Hepatocyte (in vitro differentiated cells): ENCODE data around the gene CASQ1. TPM values are rescaled to one million over a fixed set of nuclear protein-coding genes. Genes with fewer than 3 reads are reported as not detected.

Source experiments
- DNase-seq: peaks from one replicate; pipeline ENCODE4 v3.0.0-alpha.2; 2016; ENCODE audit warnings: low spot score
- H2AFZ ChIP-seq: fragments of 200-600 bp; sonication (generic); 2 replicates; pipeline ENCODE4 v1.6.0; 2016; ENCODE audit warnings: antibody characterized with exemption, mild to moderate bottlenecking
- H3K27ac ChIP-seq: fragments of 200-600 bp; sonication (generic); 2 replicates; pipeline ENCODE4 v1.5.1; 2016; ENCODE audit warnings: mild to moderate bottlenecking
- H3K27me3 ChIP-seq: fragments of 200-600 bp; sonication (generic); 2 replicates; pipeline ENCODE4 v1.6.1; 2016
- H3K36me3 ChIP-seq: fragments of 200-600 bp; sonication (generic); replicated peaks from 2 replicates; pipeline ENCODE4 v1.5.1; 2016; ENCODE audit warnings: low read depth; ENCODE audit not compliant: insufficient read depth
- H3K4me1 ChIP-seq: fragments of 200-600 bp; sonication (generic); 2 replicates; pipeline ENCODE4 v1.5.1; 2016; ENCODE audit warnings: mild to moderate bottlenecking, moderate library complexity; ENCODE audit not compliant: insufficient read depth
- H3K4me2 ChIP-seq: fragments of 200-600 bp; sonication (generic); 2 replicates; pipeline ENCODE4 v1.6.0; 2016
- H3K4me3 ChIP-seq: fragments of 200-600 bp; sonication (generic); 2 replicates; pipeline ENCODE4 v1.5.1; 2016; ENCODE audit warnings: mild to moderate bottlenecking
- H3K79me2 ChIP-seq: fragments of 200-600 bp; sonication (generic); 2 replicates; pipeline ENCODE4 v1.6.0; 2017; ENCODE audit warnings: mild to moderate bottlenecking
- H3K9me2 ChIP-seq: fragments of 200-600 bp; sonication (generic); replicated peaks from 2 replicates; pipeline ENCODE4 v1.6.0; 2017; ENCODE audit warnings: mild to moderate bottlenecking; ENCODE audit not compliant: insufficient read depth
- H3K9me3 ChIP-seq: fragments of 200-600 bp; sonication (generic); 2 replicates; pipeline ENCODE4 v1.5.1; 2016; ENCODE audit warnings: low read depth, mild to moderate bottlenecking
- H4K20me1 ChIP-seq: fragments of 200-600 bp; sonication (generic); 2 replicates; pipeline ENCODE4 v1.6.0; 2016; ENCODE audit warnings: mild to moderate bottlenecking; ENCODE audit not compliant: insufficient read depth, poor library complexity, severe bottlenecking
- EZH2 ChIP-seq: fragments of 200-600 bp; sonication (generic); IDR thresholded peaks from 2 replicates; pipeline ENCODE4 v1.6.1; 2016; ENCODE audit warnings: antibody characterized with exemption, mild to moderate bottlenecking, borderline replicate concordance
- EZH2phosphoT487 ChIP-seq: fragments of 200-600 bp; sonication (generic); IDR thresholded peaks from one replicate; pipeline ENCODE4 v1.6.1; 2018; ENCODE audit warnings: antibody characterized with exemption, mild to moderate bottlenecking, low read depth, moderate library complexity; ENCODE audit not compliant: unreplicated experiment, severe bottlenecking
- WGBS: methylation state at CpG from one replicate; pipeline ENCODE4 v1.1.6; 2016; ENCODE audit warnings: low lambda C conversion rate; ENCODE audit errors: missing lambda C conversion rate; 5-methylcytosine and 5-hydroxymethylcytosine counted together
- polyA plus RNA-seq: library from polyadenylated mRNA; unstranded; fragments of >200 nt; fragmentation: Nextera tagmentation; extraction: Ambion mirVana; gene quantifications from 2 replicates; pipeline ENCODE4 v1.2.1, GENCODE V29; 2016
- total RNA-seq: library from RNA; depleted of rRNA; stranded (reverse); fragments of >200 nt; gene quantifications from 2 replicates; pipeline ENCODE4 v1.2.3, GENCODE V29; 2014
- TF ChIP-seq, protein P1 (sequence below): fragments of 200-600 bp; sonication (generic); IDR thresholded peaks from 2 replicates; pipeline ENCODE4 v1.5.1; 2016; ENCODE audit warnings: antibody characterized with exemption, mild to moderate bottlenecking; ENCODE audit not compliant: poor library complexity

Gene CASQ1
- total and polyA plus RNA-seq, 2 experiments from 2014 or later, result 0.51 TPM; not detected in 1

DNA sequence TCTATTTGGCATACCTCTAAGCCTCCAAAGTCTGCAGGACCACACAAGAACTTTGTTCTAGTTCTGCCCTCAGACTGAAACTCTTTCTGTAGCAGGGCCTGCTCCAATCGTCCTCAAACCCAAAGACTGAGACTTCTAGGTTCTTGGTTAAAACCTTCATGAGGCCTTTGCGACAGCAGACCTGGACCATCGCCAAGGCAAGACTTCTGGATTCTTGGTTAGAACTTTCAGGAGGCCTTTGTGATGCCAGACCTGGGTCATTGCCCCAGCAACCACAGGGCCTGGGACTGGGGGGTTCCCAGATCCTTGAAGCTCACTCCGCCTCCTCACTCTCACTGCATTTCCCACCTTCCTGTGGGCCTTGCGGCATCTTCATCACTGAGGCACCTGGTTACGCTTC is 39.1 kb upstream of the CASQ1 start, which contains the start of gene ATP1A4:
ATP1A4 (plus strand) TSS at position 301 of the 400 bp plus-strand sequence. CDS start 438 bp downstream, outside the sequence.
- H3K79me2 ChIP-seq, result no peaks in the 10 kb centered on the region
- no peak within 1 kb of the TSS for H3K4me2 ChIP-seq
- H3K9me2 ChIP-seq, result no peaks in the 10 kb centered on the region
- no peak for TF ChIP-seq EZH2phosphoT487
- TF ChIP-seq, protein P1, sequence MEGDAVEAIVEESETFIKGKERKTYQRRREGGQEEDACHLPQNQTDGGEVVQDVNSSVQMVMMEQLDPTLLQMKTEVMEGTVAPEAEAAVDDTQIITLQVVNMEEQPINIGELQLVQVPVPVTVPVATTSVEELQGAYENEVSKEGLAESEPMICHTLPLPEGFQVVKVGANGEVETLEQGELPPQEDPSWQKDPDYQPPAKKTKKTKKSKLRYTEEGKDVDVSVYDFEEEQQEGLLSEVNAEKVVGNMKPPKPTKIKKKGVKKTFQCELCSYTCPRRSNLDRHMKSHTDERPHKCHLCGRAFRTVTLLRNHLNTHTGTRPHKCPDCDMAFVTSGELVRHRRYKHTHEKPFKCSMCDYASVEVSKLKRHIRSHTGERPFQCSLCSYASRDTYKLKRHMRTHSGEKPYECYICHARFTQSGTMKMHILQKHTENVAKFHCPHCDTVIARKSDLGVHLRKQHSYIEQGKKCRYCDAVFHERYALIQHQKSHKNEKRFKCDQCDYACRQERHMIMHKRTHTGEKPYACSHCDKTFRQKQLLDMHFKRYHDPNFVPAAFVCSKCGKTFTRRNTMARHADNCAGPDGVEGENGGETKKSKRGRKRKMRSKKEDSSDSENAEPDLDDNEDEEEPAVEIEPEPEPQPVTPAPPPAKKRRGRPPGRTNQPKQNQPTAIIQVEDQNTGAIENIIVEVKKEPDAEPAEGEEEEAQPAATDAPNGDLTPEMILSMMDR, result no peak
- no peak for TF ChIP-seq EZH2
- no peak for DNase-seq
- WGBS, result 86% methylated on average over 6 of the region's 6 CpGs
- H3K4me1 ChIP-seq, result no peaks in the 10 kb centered on the region
- no peak within 1 kb of the TSS for H3K27ac ChIP-seq
- no peak within 1 kb of the TSS for H3K4me3 ChIP-seq
- H4K20me1 ChIP-seq, result no peaks in the 10 kb centered on the region
- H3K36me3 ChIP-seq, result no peaks in the 10 kb centered on the region
- no peaks in the 10 kb centered on the region for H3K27me3 ChIP-seq
- H2AFZ ChIP-seq, result no peak within 1 kb of the TSS
- H3K9me3 ChIP-seq, result no peaks in the 10 kb centered on the region

GRCh38 chr1:160154790-160155189 is 35.6 kb upstream of the CASQ1 start:
- no peak overlapping the region for H3K4me2 ChIP-seq
- H3K27me3 ChIP-seq, result no peaks in the 10 kb centered on the region
- H3K9me3 ChIP-seq, result no peaks in the 10 kb centered on the region
- no peaks in the 10 kb centered on the region for H3K9me2 ChIP-seq
- H3K27ac ChIP-seq, result no peak overlapping the region
- H3K79me2 ChIP-seq, result no peaks in the 10 kb centered on the region
- no peaks in the 10 kb centered on the region for H3K36me3 ChIP-seq
- TF ChIP-seq EZH2phosphoT487 (no peak), EZH2 (no peak)
- TF ChIP-seq, protein P1, result no peak
- H3K4me3 ChIP-seq, result no peak overlapping the region
- no peak overlapping the region for H2AFZ ChIP-seq
- H4K20me1 ChIP-seq, result no peaks in the 10 kb centered on the region
- no peak for DNase-seq
- H3K4me1 ChIP-seq, result no peaks in the 10 kb centered on the region
- WGBS, result 93% methylated on average over 3 of the region's 3 CpGs

DNA sequence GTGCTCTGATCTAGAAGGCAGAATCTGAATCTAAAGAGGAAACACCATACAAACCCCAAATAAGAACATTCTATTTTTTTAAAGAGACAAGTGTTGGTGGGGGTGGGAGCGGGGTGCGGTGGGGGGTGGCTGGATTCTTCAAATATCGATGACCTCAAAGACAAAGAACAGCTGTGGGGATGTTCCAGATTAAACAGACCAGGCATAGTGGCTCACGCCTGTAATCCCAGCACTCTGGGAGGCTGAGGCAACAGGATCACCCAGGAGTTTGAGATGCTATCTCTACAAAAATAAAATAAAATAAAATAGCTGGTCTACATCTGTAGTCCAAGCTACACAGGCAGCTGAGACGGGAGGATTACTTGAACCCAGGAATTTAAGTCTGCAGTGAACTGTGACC is 34.0 kb upstream of the CASQ1 start:
- no peak overlapping the region for H3K27ac ChIP-seq
- H4K20me1 ChIP-seq, result no peaks in the 10 kb centered on the region
- H2AFZ ChIP-seq, result no peak overlapping the region
- no peaks in the 10 kb centered on the region for H3K79me2 ChIP-seq
- 54% methylated on average over 5 of the region's 5 CpGs for WGBS
- no peaks in the 10 kb centered on the region for H3K4me1 ChIP-seq
- TF ChIP-seq EZH2 (no peak), EZH2phosphoT487 (no peak)
- TF ChIP-seq, protein P1, result no peak
- H3K36me3 ChIP-seq, result no peaks in the 10 kb centered on the region
- no peak overlapping the region for H3K4me3 ChIP-seq
- DNase-seq, result no peak
- no peaks in the 10 kb centered on the region for H3K9me2 ChIP-seq
- no peak overlapping the region for H3K4me2 ChIP-seq
- no peaks in the 10 kb centered on the region for H3K27me3 ChIP-seq
- H3K9me3 ChIP-seq, result no peaks in the 10 kb centered on the region

DNA sequence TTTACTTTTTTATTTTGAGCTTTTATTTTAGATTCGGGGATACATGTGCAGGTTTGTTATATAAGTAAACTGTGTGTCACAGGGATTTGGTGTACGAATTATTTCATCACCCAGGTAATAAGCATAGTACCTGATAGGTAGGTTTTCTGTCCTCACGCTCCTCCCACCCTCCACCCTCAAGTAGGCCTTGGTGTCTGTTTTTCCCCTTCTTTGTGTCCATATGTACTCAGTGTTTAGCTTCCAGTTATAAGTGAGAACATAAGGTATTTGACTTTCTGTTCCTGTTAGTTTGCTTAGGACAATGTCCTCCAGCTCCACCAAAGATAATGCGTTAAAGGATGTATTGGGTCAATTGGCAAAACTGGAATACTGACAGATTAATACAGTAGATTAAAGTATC is 33.2 kb upstream of the CASQ1 start:
- Histone ChIP-seq H3K4me1 (no peaks in the 10 kb centered on the region), H3K4me2 (no peak overlapping the region), H3K9me2 (no peaks in the 10 kb centered on the region), H4K20me1 (no peaks in the 10 kb centered on the region), H3K9me3 (no peaks in the 10 kb centered on the region), H3K4me3 (no peak overlapping the region), H3K27ac (no peak overlapping the region), H2AFZ (no peak overlapping the region), H3K79me2 (no peaks in the 10 kb centered on the region), H3K36me3 (no peaks in the 10 kb centered on the region), H3K27me3 (no peaks in the 10 kb centered on the region)
- TF ChIP-seq EZH2 (no peak), EZH2phosphoT487 (no peak)
- TF ChIP-seq, protein P1, result no peak
- 65% methylated on average over 4 of the region's 4 CpGs for WGBS
- DNase-seq, result no peak
